Activated naive CD4-positive, alpha-beta T cell treated with anti-CD3 and anti-CD28 coated beads for 36 hours (primary cell): ENCODE measurements around the gene CCDC187. TPM values are rescaled to one million over a fixed set of nuclear protein-coding genes. Genes with fewer than 3 reads are reported as not detected.

Experiments
- CTCF ChIA-PET: fragments of 350-600 bp; sonication (Branson Sonifier 250); formaldehyde crosslinking; loops from one replicate; lab custom pipeline; 2021; ENCODE audit warnings: antibody characterized with exemption; lab: Charles Lee
- DNase-seq: peaks from one replicate; pipeline ENCODE4 v3.0.0-alpha.2; 2020
- H3K27ac Mint-ChIP-seq: one replicate; pipeline ENCODE4 v1.8.0; 2021; ENCODE audit warnings: mild to moderate bottlenecking, mixed read lengths
- H3K27me3 Mint-ChIP-seq: one replicate; pipeline ENCODE4 v1.8.0; 2021; ENCODE audit warnings: low read depth, mixed read lengths
- H3K36me3 Mint-ChIP-seq: one replicate; pipeline ENCODE4 v1.8.0; 2021; ENCODE audit warnings: low read depth, mixed read lengths
- H3K4me1 Mint-ChIP-seq: one replicate; pipeline ENCODE4 v1.8.0; 2021; ENCODE audit warnings: low read depth, mixed read lengths
- H3K4me3 Mint-ChIP-seq: one replicate; pipeline ENCODE4 v1.8.0; 2021; ENCODE audit warnings: mild to moderate bottlenecking, moderate library complexity, mixed read lengths
- H3K9me3 Mint-ChIP-seq: one replicate; pipeline ENCODE4 v1.8.0; 2021; ENCODE audit warnings: mixed read lengths
- intact Hi-C: fragments of 100-400 bp; cut with micrococcal nuclease; formaldehyde crosslinking; loops from one replicate; pipeline ENCODE4 v1.15.1; 2023
- total RNA-seq, 2 experiments: library from RNA; stranded (reverse); gene quantifications; one replicate each; pipeline ENCODE4 v1.2.3, GENCODE V29; 2021

CCDC187 gene
- total RNA-seq, 2 experiments from 2014 or later: not detected

DNA sequence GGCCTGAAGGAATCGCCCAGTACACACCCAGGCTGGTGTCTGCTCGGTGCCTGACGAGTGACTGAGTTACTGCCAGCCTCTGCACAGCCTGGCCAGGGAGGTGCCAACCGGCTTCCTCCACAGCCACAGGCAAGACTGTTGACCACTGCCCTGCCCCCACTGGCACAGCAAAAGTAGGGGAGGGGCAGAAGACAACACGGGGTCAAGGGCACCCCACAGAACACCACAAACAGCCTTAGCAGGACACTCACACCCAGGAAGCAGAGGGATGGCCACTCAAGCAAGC is 98.2 kb downstream of the CCDC187 start:
- H3K9me3 Mint-ChIP-seq: no peaks in the 10 kb centered on the region
- no peak overlapping the region for H3K27ac Mint-ChIP-seq
- H3K27me3 Mint-ChIP-seq: peaks cover 20% of the 10 kb centered on the region
- no peak overlapping the region for H3K4me3 Mint-ChIP-seq
- intact Hi-C loops: no loop called here
- CTCF ChIA-PET: interaction anchor here (1.2 kb wide), 1 partner anchor 12 kb away, joined by 3 read pairs; no protein-coding TSS in a partner anchor
- H3K36me3 Mint-ChIP-seq: peaks cover 15% of the 10 kb centered on the region
- H3K4me1 Mint-ChIP-seq: peaks cover 2% of the 10 kb centered on the region
- DNase-seq: no peak

DNA sequence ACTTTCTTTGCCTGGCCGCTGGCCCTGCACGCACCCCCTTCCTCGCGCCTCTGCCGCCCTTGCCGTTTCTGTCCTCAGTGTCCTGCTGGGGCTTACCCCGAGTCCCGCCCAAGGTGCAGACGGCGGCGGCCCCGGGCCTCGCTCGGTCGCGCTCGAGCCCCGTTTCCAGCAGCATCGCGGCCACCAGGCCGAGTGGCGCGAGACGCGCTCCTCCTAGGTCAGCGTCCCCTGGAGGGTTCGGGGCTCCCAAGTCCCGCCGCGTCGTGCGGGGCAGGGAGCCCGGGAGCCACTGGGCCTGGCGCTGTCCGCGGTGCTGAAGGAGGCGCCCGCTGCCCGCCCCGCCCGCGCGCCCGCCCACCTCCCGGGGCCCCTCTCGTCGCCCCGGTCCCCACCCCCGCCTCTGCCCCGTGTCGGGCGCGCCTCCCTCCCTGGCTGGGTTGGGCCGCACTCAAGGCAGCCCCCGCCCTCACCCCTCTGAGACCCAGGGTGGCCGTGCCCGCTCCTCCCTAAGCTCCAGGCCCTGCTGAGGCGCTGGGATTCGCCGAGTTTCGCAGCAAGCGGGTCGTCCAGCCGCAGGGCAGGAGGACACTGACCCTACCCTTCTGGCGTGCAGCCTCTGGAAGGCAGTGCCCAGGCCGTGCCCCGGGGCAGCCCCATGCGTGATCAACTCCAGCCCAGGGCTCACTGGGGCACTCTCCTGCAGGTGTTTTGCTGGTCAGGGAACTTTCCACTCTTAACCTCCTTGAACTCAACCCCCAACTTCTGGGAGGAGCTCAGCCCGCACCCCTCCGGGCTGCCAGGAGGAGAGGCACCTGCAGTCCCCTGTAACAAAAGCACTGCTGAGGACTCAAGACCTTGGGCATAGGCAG is 98.8 kb downstream of the CCDC187 start, which contains the start of gene LHX3:
Gene LHX3, minus strand, starts transcription at position 291 of the 869 bp plus-strand sequence. Its CDS starts 116 bp downstream, at position 175.
- Mint-ChIP-seq H3K9me3 (no peaks in the 10 kb centered on the region), H3K4me1 (peaks cover 2% of the 10 kb centered on the region), H3K4me3 (no peak within 1 kb of the TSS), H3K27ac (no peak within 1 kb of the TSS), H3K27me3 (peaks cover 26% of the 10 kb centered on the region), H3K36me3 (peaks cover 15% of the 10 kb centered on the region)
- DNase-seq: peak; percentile 15
- intact Hi-C loops: no loop called here
- CTCF ChIA-PET: interaction anchor here (1.2 kb wide), 1 partner anchor 12 kb away, joined by 3 read pairs; no protein-coding TSS in a partner anchor

DNA sequence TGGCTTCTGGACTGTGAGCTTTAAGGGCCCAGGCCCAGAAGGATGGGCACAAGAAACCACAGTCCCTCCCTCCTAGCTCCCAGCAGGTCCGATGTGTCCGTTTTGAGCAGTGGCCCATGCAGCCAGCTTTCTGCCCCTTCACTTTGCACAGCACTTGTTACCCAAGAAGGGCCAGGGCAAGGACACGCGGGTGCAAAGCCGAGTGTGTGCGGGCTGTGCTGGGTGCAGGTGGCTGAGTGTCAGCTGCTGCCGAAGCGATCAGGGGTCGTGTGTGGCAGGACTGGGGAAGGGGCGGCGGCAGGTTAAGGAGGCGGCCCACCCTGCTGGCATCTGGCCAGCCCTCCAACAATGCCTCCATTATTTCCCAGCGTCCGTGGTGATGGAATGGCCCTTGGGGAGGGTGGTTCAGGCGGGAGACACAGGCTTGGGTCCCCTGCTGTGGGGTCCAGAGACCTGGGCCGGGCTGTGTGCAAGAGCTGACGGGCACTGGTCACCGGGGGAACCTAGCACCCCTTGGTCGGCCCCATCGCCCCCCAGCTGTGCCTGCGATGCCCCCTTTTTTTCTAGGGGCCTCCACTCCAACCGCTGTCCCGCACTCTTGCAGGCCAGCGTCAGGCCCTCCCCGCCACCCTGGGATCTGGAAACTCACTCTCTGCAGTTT is 99.6 kb downstream of the CCDC187 start:
- DNase-seq: no peak
- Mint-ChIP-seq H3K4me1 (peaks cover 2% of the 10 kb centered on the region), H3K27ac (no peak overlapping the region), H3K4me3 (no peak overlapping the region), H3K9me3 (no peaks in the 10 kb centered on the region), H3K36me3 (peaks cover 13% of the 10 kb centered on the region), H3K27me3 (peaks cover 28% of the 10 kb centered on the region)
- CTCF ChIA-PET: no interaction called here
- intact Hi-C loops: no loop called here

DNA sequence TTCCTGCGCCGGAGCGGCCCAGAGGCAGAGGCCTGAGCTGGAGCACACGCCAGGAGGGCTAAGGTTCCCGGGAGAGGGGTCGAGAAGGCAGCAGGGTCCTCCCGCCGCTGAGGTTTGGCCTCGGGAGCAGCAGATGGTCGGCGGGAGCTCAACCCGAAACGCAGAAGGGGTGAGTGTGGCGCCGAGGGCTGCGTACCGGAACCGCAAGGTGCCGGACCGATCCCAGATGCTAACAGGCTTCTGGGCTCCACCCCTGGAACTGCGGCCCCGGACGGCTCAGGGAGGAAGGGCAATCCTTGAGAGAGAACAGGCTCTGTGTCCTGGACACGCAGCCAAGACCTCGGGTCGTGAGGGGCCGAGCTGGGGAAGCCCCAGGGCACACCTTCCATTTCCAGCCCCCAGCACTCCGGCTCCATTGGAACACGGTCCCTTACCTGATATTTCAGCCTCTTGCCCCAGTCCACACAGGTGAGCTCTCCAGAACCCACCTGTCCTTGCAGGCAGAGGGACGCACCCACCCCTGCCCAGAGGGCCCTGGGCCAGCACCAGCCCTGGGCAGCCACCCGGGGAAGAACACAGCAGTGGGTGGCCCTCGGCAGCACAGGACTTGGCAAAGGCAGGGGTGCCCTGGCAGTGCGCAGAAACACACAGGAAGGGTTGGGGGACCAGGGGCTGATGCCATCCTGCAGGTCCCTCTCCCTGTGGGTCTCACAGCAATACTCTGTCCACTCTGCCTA is 100.3 kb downstream of the CCDC187 start:
- H3K36me3 Mint-ChIP-seq: peaks cover 11% of the 10 kb centered on the region
- CTCF ChIA-PET: no interaction called here
- DNase-seq: no peak
- H3K9me3 Mint-ChIP-seq: no peaks in the 10 kb centered on the region
- no peak overlapping the region for H3K27ac Mint-ChIP-seq
- peaks cover 29% of the 10 kb centered on the region for H3K27me3 Mint-ChIP-seq
- peaks cover 2% of the 10 kb centered on the region for H3K4me1 Mint-ChIP-seq
- intact Hi-C loops: no loop called here
- H3K4me3 Mint-ChIP-seq: no peak overlapping the region

DNA sequence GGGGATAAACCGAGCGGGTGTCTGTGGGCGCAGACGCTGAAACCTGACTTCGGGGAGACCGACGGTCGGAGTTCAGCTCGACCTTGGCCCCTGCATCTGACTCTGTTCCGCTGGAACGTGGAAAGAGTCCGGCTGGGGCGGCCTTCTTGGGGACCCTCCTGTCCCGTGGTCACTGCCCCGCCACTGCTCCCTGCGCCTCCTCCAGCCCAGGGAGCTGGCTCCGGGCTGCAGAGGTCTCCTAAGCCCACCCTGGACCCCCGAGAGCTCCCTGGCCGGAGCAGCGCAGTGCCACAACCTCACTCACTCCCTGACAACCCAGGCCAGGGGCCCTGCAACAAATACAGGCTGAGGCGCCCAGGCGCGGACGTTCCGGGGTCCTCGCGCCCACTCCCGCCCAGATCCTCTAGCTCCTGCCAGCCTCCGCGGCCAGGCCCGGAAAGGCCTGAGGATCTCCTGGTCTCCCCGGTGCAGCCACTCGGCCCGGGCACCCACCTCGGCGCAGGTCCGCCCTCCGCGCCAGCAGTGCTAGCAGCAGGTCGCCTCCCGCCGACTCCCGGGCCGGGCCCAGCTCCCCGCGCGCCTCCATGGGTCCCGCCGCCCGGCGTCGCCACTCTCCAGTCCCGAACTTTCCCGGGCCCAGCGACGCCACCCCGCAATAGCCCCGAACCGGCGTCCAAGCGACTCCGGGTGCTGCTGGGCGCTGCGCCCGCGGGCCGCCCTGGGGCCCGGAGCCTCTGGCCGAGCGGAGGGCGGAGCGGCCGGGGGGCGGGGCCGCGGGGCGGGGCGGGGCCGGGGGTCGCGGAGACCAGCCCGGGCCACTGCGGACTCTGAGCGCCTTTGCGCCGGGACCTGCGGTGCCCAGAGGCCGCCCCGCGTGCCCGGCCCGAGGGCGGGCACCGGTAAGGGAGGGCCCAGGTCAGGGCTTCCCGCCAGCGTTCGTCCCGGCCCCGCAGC is 101.2 kb downstream of the CCDC187 start:
- Mint-ChIP-seq H3K27me3 (peaks cover 37% of the 10 kb centered on the region), H3K27ac (no peak overlapping the region), H3K4me3 (no peak overlapping the region), H3K36me3 (peaks cover 8% of the 10 kb centered on the region), H3K9me3 (no peaks in the 10 kb centered on the region), H3K4me1 (peaks cover 2% of the 10 kb centered on the region)
- intact Hi-C loops: no loop called here
- no peak for DNase-seq
- CTCF ChIA-PET: interaction anchor here (0.6 kb wide), 1 partner anchor 99 kb away, joined by 3 read pairs; no protein-coding TSS in a partner anchor

DNA sequence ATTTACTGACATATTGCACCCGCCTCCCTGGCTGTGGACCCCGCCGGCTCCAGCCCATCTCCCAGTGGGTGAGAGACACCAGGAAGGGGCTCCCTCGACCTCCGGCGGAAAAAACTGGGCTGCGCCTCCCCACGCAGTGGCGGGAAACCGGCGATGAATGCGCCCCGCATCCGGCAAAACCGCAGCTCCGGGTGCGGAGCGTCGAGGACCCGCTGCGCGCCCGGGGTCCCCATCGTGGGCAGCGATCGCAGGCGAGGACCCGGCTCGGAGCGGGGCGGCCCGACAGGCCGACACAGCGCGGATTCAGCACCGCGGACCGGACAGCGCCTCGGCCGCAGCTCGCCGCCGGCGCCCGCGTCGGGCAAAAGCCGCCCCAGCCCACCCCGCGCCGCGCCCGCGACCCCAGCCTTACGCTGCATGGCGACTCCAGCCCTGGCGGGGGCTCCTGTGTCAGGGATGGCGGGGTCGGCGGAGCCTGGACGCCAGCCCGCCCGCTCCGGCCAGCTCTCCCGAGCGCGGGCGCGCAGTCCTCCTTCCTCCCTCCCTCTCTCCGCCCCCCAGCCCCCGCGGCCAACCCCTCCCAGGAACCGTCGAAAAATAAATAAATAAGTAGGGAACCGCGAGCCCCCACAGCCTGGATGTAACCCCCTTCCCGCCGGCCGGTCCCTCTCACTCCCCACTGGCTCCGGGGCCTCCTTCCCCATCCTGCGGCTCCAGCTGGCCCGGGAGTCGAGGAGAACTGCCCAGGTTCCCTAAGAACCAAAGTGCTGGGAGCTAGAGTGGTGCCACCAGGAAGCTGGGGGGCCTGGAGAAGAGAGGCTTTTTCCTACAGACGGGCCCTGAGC is 102.1 kb downstream of the CCDC187 start:
- DNase-seq: no peak
- H3K27ac Mint-ChIP-seq: no peak overlapping the region
- CTCF ChIA-PET: interaction anchor here (0.6 kb wide), 1 partner anchor 98 kb away, joined by 3 read pairs; no protein-coding TSS in a partner anchor
- H3K4me3 Mint-ChIP-seq: no peak overlapping the region
- intact Hi-C loops: no loop called here
- H3K9me3 Mint-ChIP-seq: no peaks in the 10 kb centered on the region
- peaks cover 5% of the 10 kb centered on the region for H3K36me3 Mint-ChIP-seq
- H3K27me3 Mint-ChIP-seq: peaks cover 40% of the 10 kb centered on the region
- H3K4me1 Mint-ChIP-seq: peaks cover 2% of the 10 kb centered on the region

DNA sequence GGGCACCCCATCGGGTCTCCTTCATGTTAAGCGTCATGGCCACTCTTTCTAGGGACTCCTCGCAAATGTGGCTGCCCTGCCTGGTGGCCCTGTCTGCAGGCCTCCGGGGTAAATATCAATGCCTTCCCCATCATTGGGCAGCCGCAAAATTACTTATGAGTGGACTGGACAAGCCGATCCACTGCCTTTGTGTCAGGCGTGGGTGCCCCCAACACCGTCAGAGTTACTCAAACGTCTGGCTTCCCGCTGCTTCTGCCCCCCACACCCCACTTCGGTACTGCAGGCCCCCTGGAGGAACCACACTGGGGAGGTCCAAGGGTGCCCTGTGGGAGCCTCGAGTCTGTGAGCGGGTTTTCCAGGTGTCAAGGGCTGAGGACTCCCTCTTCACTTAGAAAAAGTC is 102.7 kb downstream of the CCDC187 start:
- H3K27ac Mint-ChIP-seq: no peak overlapping the region
- peaks cover 46% of the 10 kb centered on the region for H3K27me3 Mint-ChIP-seq
- no peaks in the 10 kb centered on the region for H3K9me3 Mint-ChIP-seq
- no peak for DNase-seq
- no peak overlapping the region for H3K4me3 Mint-ChIP-seq
- peaks cover 7% of the 10 kb centered on the region for H3K4me1 Mint-ChIP-seq
- H3K36me3 Mint-ChIP-seq: peaks cover 2% of the 10 kb centered on the region
- CTCF ChIA-PET: no interaction called here
- intact Hi-C loops: no loop called here

DNA sequence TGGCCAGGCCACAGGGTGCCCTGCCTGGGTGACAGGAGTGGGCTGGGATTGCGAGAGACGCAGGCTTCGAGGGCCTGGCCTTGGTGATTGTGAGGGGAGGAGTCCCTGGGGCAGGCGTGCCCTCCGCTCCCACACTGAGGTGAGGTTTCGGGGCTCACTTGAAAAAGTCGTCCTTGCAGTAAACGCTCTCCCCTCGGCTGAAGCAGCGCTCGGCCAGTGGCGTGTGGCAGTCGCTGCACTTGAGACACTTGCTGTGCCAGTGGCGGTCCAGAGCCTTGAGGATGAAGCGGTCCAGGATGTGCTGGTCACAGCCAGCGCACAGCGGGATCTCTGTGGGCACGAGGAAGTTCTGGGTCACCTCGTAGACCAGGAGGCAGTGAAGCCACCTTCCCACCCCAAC is 103.5 kb downstream of the CCDC187 start:
- H3K27me3 Mint-ChIP-seq: peaks cover 52% of the 10 kb centered on the region
- H3K9me3 Mint-ChIP-seq: no peaks in the 10 kb centered on the region
- no peak overlapping the region for H3K4me3 Mint-ChIP-seq
- intact Hi-C loops: no loop called here
- no peak overlapping the region for H3K27ac Mint-ChIP-seq
- no peaks in the 10 kb centered on the region for H3K36me3 Mint-ChIP-seq
- CTCF ChIA-PET: no interaction called here
- DNase-seq: no peak
- peaks cover 5% of the 10 kb centered on the region for H3K4me1 Mint-ChIP-seq

Other genes with a start within 250 kb of the CCDC187 start
- 1 to 10 TPM; 3.4 to 3.5 TPM for gene NACC2, start 208.8 kb downstream of the CCDC187 start, total RNA-seq
- 10 to 100 TPM; 20.7 to 22.2 TPM for gene TMEM250, start 185.2 kb downstream of the CCDC187 start, total RNA-seq
- not detected for gene LHX3, start 99.0 kb downstream of the CCDC187 start, total RNA-seq
- gene QSOX2, start 58.3 kb downstream of the CCDC187 start, total RNA-seq: 10 to 100 TPM; 17.7 to 18.0 TPM
- 1 to 10 TPM; 9.0 TPM for gene GPSM1, start 23.4 kb upstream of the CCDC187 start, total RNA-seq
- 10 to 100 TPM in 1 of 2 experiments, 1 to 10 TPM in 1; 9.9 to 12.0 TPM for gene DNLZ, start 59.6 kb upstream of the CCDC187 start, total RNA-seq
- gene CARD9, start 69.6 kb upstream of the CCDC187 start, total RNA-seq: under 1 TPM; 0.12 to 0.22 TPM
- 10 to 100 TPM; 12.3 to 14.1 TPM for gene SNAPC4, start 96.1 kb upstream of the CCDC187 start, total RNA-seq
- 10 to 100 TPM; 85.7 to 91.6 TPM for gene ENTR1, start 106.5 kb upstream of the CCDC187 start, total RNA-seq
- gene PMPCA, start 106.6 kb upstream of the CCDC187 start, total RNA-seq: 10 to 100 TPM; 69.2 to 73.7 TPM
- 10 to 100 TPM; 13.9 to 14.8 TPM for gene INPP5E, start 135.8 kb upstream of the CCDC187 start, total RNA-seq
- gene SEC16A, start 178.9 kb upstream of the CCDC187 start, total RNA-seq: 10 to 100 TPM; 44.1 to 47.3 TPM
- 10 to 100 TPM; 71.4 to 80.2 TPM for gene NOTCH1, start 242.0 kb upstream of the CCDC187 start, total RNA-seq